HCT116 (cell line): ENCODE data around the gene DAZAP1. TPM values are rescaled to one million over a fixed set of nuclear protein-coding genes. Genes with fewer than 3 reads are reported as not detected.

Experiments
- ATAC-seq: fragments of 200-7000 bp; cut with Tn5 transposase; 2 replicates; pipeline ENCODE4 v1.9.1; 2020; ENCODE audit warnings: mild to moderate bottlenecking, moderate library complexity
- BruUV-seq: library from RNA; stranded (reverse); fragments of 400-500 nt; replicated peaks from 2 replicates; lab custom pipeline; 2021; lab: Mats Ljungman, UMichigan
- CTCF ChIA-PET: fragments of 300-600 bp; sonication (Branson Sonifier 250); formaldehyde crosslinking; loops from one replicate; lab custom pipeline; 2021; ENCODE audit warnings: antibody characterized with exemption; lab: Charles Lee
- POLR2A ChIA-PET: fragments of 300-600, 350-600 bp; sonication (Branson Sonifier 250); formaldehyde crosslinking; loops from one replicate; lab custom pipeline; 2021; ENCODE audit warnings: antibody characterized with exemption; lab: Charles Lee
- RAD21 ChIA-PET, 2 experiments: fragments of 300-600 bp; sonication (Branson Sonifier 250); formaldehyde crosslinking; loops; one replicate each; lab custom pipeline; 2023; ENCODE audit warnings: low total read pairs in 2 of 2; ENCODE audit not compliant: uncharacterized antibody in 2 of 2, unreplicated experiment in 2 of 2, low non-redundant PET in 1 of 2; lab: Charles Lee
- DNase-seq: peaks from one replicate; pipeline ENCODE4 v3.0.0-alpha.2; 2010; ENCODE audit warnings: low read depth, low spot score
- H2AFZ ChIP-seq: fragments of 200-600 bp; shearing (Covaris generic), sonication (generic); 2 replicates; pipeline ENCODE4 v1.6.1; 2017; ENCODE audit warnings: low read depth, mixed run types, mixed read lengths, antibody characterized with exemption, low read length; ENCODE audit not compliant: poor library complexity, severe bottlenecking
- H3K27ac ChIP-seq: 2 replicates; pipeline ENCODE4 v1.5.1; 2012; ENCODE audit warnings: low read depth, low read length
- H3K27me3 ChIP-seq: fragments of 200-600 bp; sonication (generic); 2 replicates; pipeline ENCODE4 v1.6.1; 2016; ENCODE audit warnings: mixed run types, low read length, mixed read lengths; ENCODE audit not compliant: insufficient read depth
- H3K36me3 ChIP-seq, 2 experiments: fragments of 200-500 bp in 1 of 2; fragments of 200-600 bp in 1 of 2; sonication (Bioruptor generic) in 1 of 2; sonication (generic) in 1 of 2; 2 replicates each; pipeline versions ENCODE4 v1.5.1 to v1.6.1; 2014 to 2016; ENCODE audit warnings: low read length in 2 of 2, inconsistent platforms in 1 of 2, mixed read lengths in 1 of 2, mixed run types in 1 of 2; ENCODE audit not compliant: insufficient read depth in 2 of 2, control insufficient read depth in 1 of 2
- H3K4me1 ChIP-seq, 2 experiments: fragments of 200-600 bp in 1 of 2; sonication (generic) in 1 of 2; 2 replicates each; pipeline versions ENCODE4 v1.5.1 to v1.6.1; 2012 to 2017; ENCODE audit warnings: low read length in 2 of 2, inconsistent platforms in 1 of 2, mild to moderate bottlenecking in 1 of 2, mixed read lengths in 1 of 2, mixed run types in 1 of 2, moderate library complexity in 1 of 2; ENCODE audit not compliant: insufficient read depth in 2 of 2, control insufficient read depth in 1 of 2
- H3K4me2 ChIP-seq: fragments of 200-600 bp; sonication (generic); 2 replicates; pipeline ENCODE4 v1.6.1; 2017; ENCODE audit warnings: mixed run types, low read length, mixed read lengths
- H3K4me3 ChIP-seq, 2 experiments: fragments of 200-600 bp in 1 of 2; sonication (generic) in 1 of 2; replicated peaks in 1 of 2; 2 replicates each; pipeline ENCODE4 v1.5.1; 2011 to 2016; ENCODE audit warnings: low read length in 2 of 2, control low read depth in 1 of 2, low read depth in 1 of 2, mild to moderate bottlenecking in 1 of 2, mixed read lengths in 1 of 2, mixed run types in 1 of 2
- H3K79me2 ChIP-seq: fragments of 200-600 bp; sonication (generic); 2 replicates; pipeline ENCODE4 v1.6.1; 2017; ENCODE audit warnings: mild to moderate bottlenecking, mixed run types, low read length, moderate library complexity, mixed read lengths; ENCODE audit not compliant: insufficient read depth
- H3K9ac ChIP-seq: fragments of 200-600 bp; sonication (generic); 2 replicates; pipeline ENCODE4 v1.6.1; 2016; ENCODE audit warnings: low read length, mixed read lengths
- H3K9me2 ChIP-seq: fragments of 200-600 bp; sonication (generic), shearing (Covaris generic); 2 replicates; pipeline ENCODE4 v1.6.1; 2017; ENCODE audit warnings: mixed run types, mild to moderate bottlenecking, moderate library complexity; ENCODE audit not compliant: insufficient read depth
- H3K9me3 ChIP-seq, 2 experiments: fragments of 200-500 bp in 1 of 2; fragments of 200-600 bp in 1 of 2; sonication (Bioruptor generic) in 1 of 2; sonication (generic) in 1 of 2; 2 replicates each; pipeline ENCODE4 v1.6.1; 2014 to 2017; ENCODE audit warnings: low read length in 2 of 2, mixed read lengths in 2 of 2, inconsistent platforms in 1 of 2, low read depth in 1 of 2, mild to moderate bottlenecking in 1 of 2, mixed run types in 1 of 2, moderate library complexity in 1 of 2; ENCODE audit not compliant: control insufficient read depth in 1 of 2, insufficient read depth in 1 of 2
- H4K20me1 ChIP-seq: fragments of 200-600 bp; sonication (generic), shearing (Covaris generic); 2 replicates; pipeline ENCODE4 v1.6.1; 2017; ENCODE audit warnings: mixed run types, mild to moderate bottlenecking, moderate library complexity; ENCODE audit not compliant: insufficient read depth
- EZH2 ChIP-seq: fragments of 200-600 bp; sonication (generic); IDR thresholded peaks from 2 replicates; pipeline ENCODE4 v1.6.1; 2017; ENCODE audit warnings: antibody characterized with exemption, mixed run types
- EZH2phosphoT487 ChIP-seq: fragments of 200-600 bp; IDR thresholded peaks from 2 replicates; pipeline ENCODE4 v1.6.1; 2018; ENCODE audit warnings: antibody characterized with exemption, borderline replicate concordance
- JUND ChIP-seq: IDR thresholded peaks from 2 replicates; pipeline ENCODE4 v1.6.1; 2012
- POLR2AphosphoS5 ChIP-seq: IDR thresholded peaks from 2 replicates; pipeline ENCODE4 v1.6.1; 2011; ENCODE audit warnings: mild to moderate bottlenecking, low read depth, low read length, moderate library complexity
- RAD21 ChIP-seq: IDR thresholded peaks from 2 replicates; pipeline ENCODE4 v1.6.1; 2012; ENCODE audit warnings: low read depth, mild to moderate bottlenecking
- YY1 ChIP-seq: IDR thresholded peaks from 2 replicates; pipeline ENCODE4 v1.6.1; 2011; ENCODE audit warnings: low read length, low read depth, moderate library complexity, mild to moderate bottlenecking; ENCODE audit not compliant: insufficient replicate concordance; ENCODE audit errors: extremely low read depth
- ZNF274 ChIP-seq: fragments of 200-500 bp; sonication (Bioruptor generic); IDR thresholded peaks from 2 replicates; pipeline ENCODE4 v1.6.1; 2014; ENCODE audit warnings: mild to moderate bottlenecking, low read depth, low read length, inconsistent platforms
- intact Hi-C: fragments of 100-400 bp; cut with micrococcal nuclease; formaldehyde crosslinking; loops from 2 replicates; pipeline ENCODE4 v1.10.0; 2022
- total RNA-seq: library from RNA; stranded (reverse); gene quantifications from one replicate; pipeline ENCODE4 v1.2.1, GENCODE V29; 2021; ENCODE audit not compliant: unreplicated experiment
- TF ChIP-seq, protein P1 (sequence below): IDR thresholded peaks from 2 replicates; pipeline ENCODE4 v1.6.1; 2011; ENCODE audit warnings: mild to moderate bottlenecking, low read length, moderate library complexity; ENCODE audit not compliant: insufficient replicate concordance; ENCODE audit errors: extremely low read depth
- TF ChIP-seq, protein P2 (sequence below): IDR thresholded peaks from 2 replicates; pipeline ENCODE4 v1.6.1; 2012
- TF ChIP-seq, protein P3 (sequence below), 3 experiments: fragments of 200-600 bp in 1 of 3; sonication (generic) in 1 of 3; IDR thresholded peaks in 2 of 3; conservative IDR thresholded peaks in 1 of 3; 2 replicates each; pipeline ENCODE4 v1.5.1; 2012 to 2017; ENCODE audit warnings: low read depth in 2 of 3, low read length in 2 of 3, antibody characterized with exemption in 1 of 3, borderline replicate concordance in 1 of 3, control low read depth in 1 of 3, mild to moderate bottlenecking in 1 of 3, mixed read lengths in 1 of 3, mixed run types in 1 of 3, moderate library complexity in 1 of 3; ENCODE audit not compliant: insufficient read depth in 1 of 3

Gene DAZAP1
- total RNA-seq, 1 experiment from 2014 or later = 191 TPM

DNA sequence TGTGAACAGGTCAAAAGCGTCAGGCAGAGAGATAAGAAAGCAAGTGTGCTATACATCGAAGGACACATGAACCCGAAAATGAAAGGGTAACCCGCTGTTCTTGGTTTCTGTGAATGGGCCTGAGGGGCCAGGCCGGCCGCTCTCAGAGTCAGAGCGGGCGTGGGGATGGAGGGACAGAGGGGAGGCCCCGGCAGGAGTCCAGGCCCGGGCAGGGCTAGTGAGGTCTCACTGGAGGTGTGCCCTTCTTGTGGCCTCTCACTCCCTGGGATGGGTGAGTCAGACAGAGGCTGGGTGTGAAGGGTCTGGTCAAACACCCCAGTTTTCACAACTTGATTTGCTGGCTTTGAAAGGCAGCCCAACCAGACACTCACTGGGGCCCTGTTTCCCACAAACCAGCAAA is 41.1 kb upstream of the DAZAP1 start:
- no TSS peak for BruUV-seq
- POLR2A ChIA-PET = no interaction called here

More for the DNA sequence above, 41.1 kb upstream of the DAZAP1 start:
- no peak overlapping the region for H2AFZ ChIP-seq
- H4K20me1 ChIP-seq = no peaks in the 10 kb centered on the region
- no peaks in the 10 kb centered on the region for H3K9me3 ChIP-seq
- no peaks in the 10 kb centered on the region for H3K9me2 ChIP-seq
- TF ChIP-seq JUND (no peak), ZNF274 (no peak), RAD21 (no peak), YY1 (no peak), EZH2phosphoT487 (no peak), POLR2AphosphoS5 (no peak), EZH2 (no peak)
- TF ChIP-seq, protein P1, sequence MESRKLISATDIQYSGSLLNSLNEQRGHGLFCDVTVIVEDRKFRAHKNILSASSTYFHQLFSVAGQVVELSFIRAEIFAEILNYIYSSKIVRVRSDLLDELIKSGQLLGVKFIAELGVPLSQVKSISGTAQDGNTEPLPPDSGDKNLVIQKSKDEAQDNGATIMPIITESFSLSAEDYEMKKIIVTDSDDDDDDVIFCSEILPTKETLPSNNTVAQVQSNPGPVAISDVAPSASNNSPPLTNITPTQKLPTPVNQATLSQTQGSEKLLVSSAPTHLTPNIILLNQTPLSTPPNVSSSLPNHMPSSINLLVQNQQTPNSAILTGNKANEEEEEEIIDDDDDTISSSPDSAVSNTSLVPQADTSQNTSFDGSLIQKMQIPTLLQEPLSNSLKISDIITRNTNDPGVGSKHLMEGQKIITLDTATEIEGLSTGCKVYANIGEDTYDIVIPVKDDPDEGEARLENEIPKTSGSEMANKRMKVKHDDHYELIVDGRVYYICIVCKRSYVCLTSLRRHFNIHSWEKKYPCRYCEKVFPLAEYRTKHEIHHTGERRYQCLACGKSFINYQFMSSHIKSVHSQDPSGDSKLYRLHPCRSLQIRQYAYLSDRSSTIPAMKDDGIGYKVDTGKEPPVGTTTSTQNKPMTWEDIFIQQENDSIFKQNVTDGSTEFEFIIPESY = no peak
- TF ChIP-seq, protein P2, sequence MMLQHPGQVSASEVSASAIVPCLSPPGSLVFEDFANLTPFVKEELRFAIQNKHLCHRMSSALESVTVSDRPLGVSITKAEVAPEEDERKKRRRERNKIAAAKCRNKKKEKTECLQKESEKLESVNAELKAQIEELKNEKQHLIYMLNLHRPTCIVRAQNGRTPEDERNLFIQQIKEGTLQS = no peak
- TF ChIP-seq, protein P3, sequence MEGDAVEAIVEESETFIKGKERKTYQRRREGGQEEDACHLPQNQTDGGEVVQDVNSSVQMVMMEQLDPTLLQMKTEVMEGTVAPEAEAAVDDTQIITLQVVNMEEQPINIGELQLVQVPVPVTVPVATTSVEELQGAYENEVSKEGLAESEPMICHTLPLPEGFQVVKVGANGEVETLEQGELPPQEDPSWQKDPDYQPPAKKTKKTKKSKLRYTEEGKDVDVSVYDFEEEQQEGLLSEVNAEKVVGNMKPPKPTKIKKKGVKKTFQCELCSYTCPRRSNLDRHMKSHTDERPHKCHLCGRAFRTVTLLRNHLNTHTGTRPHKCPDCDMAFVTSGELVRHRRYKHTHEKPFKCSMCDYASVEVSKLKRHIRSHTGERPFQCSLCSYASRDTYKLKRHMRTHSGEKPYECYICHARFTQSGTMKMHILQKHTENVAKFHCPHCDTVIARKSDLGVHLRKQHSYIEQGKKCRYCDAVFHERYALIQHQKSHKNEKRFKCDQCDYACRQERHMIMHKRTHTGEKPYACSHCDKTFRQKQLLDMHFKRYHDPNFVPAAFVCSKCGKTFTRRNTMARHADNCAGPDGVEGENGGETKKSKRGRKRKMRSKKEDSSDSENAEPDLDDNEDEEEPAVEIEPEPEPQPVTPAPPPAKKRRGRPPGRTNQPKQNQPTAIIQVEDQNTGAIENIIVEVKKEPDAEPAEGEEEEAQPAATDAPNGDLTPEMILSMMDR (IDR thresholded peaks at IDR 0.05 in 2 of 3, conservative IDR thresholded peaks at IDR 0.05 in 1 of 3; ENCODE audit: borderline replicate concordance in 1 of 3, insufficient read depth in 1 of 3, low read depth in 2 of 3, low read length in 2 of 3) = no peak
- H3K4me2 ChIP-seq = no peak overlapping the region
- H3K79me2 ChIP-seq = peaks cover 14% of the 10 kb centered on the region; the same call in 1 of the 2 replicates
- CTCF ChIA-PET = no interaction called here
- H3K36me3 ChIP-seq = peaks cover 24 to 48% of the 10 kb centered on the region in 2 experiments; a peak in 3 of 4 replicates
- ATAC-seq (no peak), DNase-seq (no peak)
- RAD21 ChIA-PET = no interaction called here
- intact Hi-C loops = no loop called here
- no peaks in the 10 kb centered on the region for H3K27me3 ChIP-seq
- H3K9ac ChIP-seq = no peak overlapping the region
- H3K4me3 ChIP-seq = no peak overlapping the region
- H3K27ac ChIP-seq = no peak overlapping the region
- H3K4me1 ChIP-seq = no peaks in the 10 kb centered on the region
